A549 (cell line): ENCODE results near the gene FOXO3.

Experiments used
- CTCF ChIP-seq: fragments of >200 bp; sonication (Bioruptor Twin); formaldehyde crosslinking; IDR thresholded peaks from 3 replicates; pipeline ENCODE4 v1.5.1; 2016
- EP300 ChIP-seq, 2 experiments: fragments of >200 bp; sonication (Bioruptor Twin); formaldehyde crosslinking; IDR thresholded peaks; 2 replicates in 1 of 2; 3 replicates in 1 of 2; pipeline ENCODE4 v1.6.1; 2016 to 2017
- FOSL2 ChIP-seq, 2 experiments: fragments of 450-650 bp in 1 of 2; fragments of >200 bp in 1 of 2; sonication (Bioruptor Twin) in 1 of 2; formaldehyde crosslinking; IDR thresholded peaks; 2 replicates each; pipeline versions ENCODE4 v1.5.0 to v1.6.1; 2016 to 2020; ENCODE audit warnings: mild to moderate bottlenecking in 1 of 2, moderate library complexity in 1 of 2
- POLR2A ChIP-seq: IDR thresholded peaks from 2 replicates; pipeline ENCODE4 v1.6.1; 2012; ENCODE audit warnings: mild to moderate bottlenecking, low read length
- RNF2 ChIP-seq: fragments of 200-600 bp; sonication (generic); IDR thresholded peaks from 2 replicates; pipeline ENCODE4 v1.6.1; 2016; ENCODE audit warnings: low read depth, mild to moderate bottlenecking, antibody characterized with exemption, moderate library complexity, borderline replicate concordance

GRCh38 chr6:108684771-108685329, 124.1 kb downstream of the FOXO3 start:
- TF ChIP-seq FOSL2 (IDR thresholded peaks at IDR 0.05), result no peak
- TF ChIP-seq FOSL2 (CRISPR knock-in tag; IDR thresholded peaks at IDR 0.05), result no peak
- no peak for TF ChIP-seq POLR2A
- no peak for TF ChIP-seq CTCF
- no peak for TF ChIP-seq RNF2
- no peak for TF ChIP-seq EP300 (IDR thresholded peaks at IDR 0.05)
